DND-41 (cell line): ENCODE data around the gene REXO4.

ENCODE experiments used
- ATAC-seq: fragments of 200-7000 bp; cut with Tn5 transposase; 3 replicates; pipeline ENCODE4 v1.9.1; 2021; ENCODE audit warnings: low read depth; ENCODE audit not compliant: insufficient read depth
- DNase-seq: peaks from one replicate; pipeline ENCODE4 v3.0.0-alpha.2; 2020
- H2AFZ ChIP-seq: 2 replicates; pipeline ENCODE4 v1.6.0; 2012; ENCODE audit warnings: low read depth, low read length
- H3K27ac ChIP-seq: 2 replicates; pipeline ENCODE4 v1.5.1; 2012; ENCODE audit warnings: low read length, inconsistent platforms
- H3K27me3 ChIP-seq: fragments of 200-600 bp; sonication (generic); 2 replicates; pipeline ENCODE4 v1.6.0; 2012; ENCODE audit warnings: low read length, mild to moderate bottlenecking, inconsistent platforms; ENCODE audit not compliant: insufficient read depth, poor library complexity
- H3K36me3 ChIP-seq: 2 replicates; pipeline ENCODE4 v1.5.1; 2012; ENCODE audit warnings: low read length, inconsistent platforms; ENCODE audit not compliant: insufficient read depth
- H3K4me1 ChIP-seq: 2 replicates; pipeline ENCODE4 v1.5.1; 2012; ENCODE audit warnings: mild to moderate bottlenecking, low read length; ENCODE audit not compliant: insufficient read depth
- H3K4me2 ChIP-seq: 2 replicates; pipeline ENCODE4 v1.6.0; 2012; ENCODE audit warnings: mild to moderate bottlenecking, moderate library complexity, low read length, inconsistent platforms; ENCODE audit not compliant: insufficient read depth
- H3K4me3 ChIP-seq, 2 experiments: fragments of 200-600 bp in 1 of 2; shearing (Covaris generic) in 1 of 2; 2 replicates each; pipeline ENCODE4 v1.5.1; 2012 to 2016; ENCODE audit warnings: inconsistent platforms in 2 of 2, low read length in 2 of 2, mild to moderate bottlenecking in 2 of 2, low read depth in 1 of 2, moderate library complexity in 1 of 2
- H3K79me2 ChIP-seq: 2 replicates; pipeline ENCODE4 v1.6.0; 2012; ENCODE audit warnings: low read length, inconsistent platforms; ENCODE audit not compliant: insufficient read depth
- H3K9ac ChIP-seq: 2 replicates; pipeline ENCODE4 v1.6.0; 2012; ENCODE audit warnings: low read depth, mild to moderate bottlenecking, inconsistent platforms, low read length, moderate library complexity
- H3K9me3 ChIP-seq: 2 replicates; pipeline ENCODE4 v1.5.1; 2012; ENCODE audit warnings: low read length, moderate library complexity, mild to moderate bottlenecking, inconsistent platforms; ENCODE audit not compliant: insufficient read depth, severe bottlenecking
- H4K20me1 ChIP-seq: 2 replicates; pipeline ENCODE4 v1.6.0; 2012; ENCODE audit warnings: low read length; ENCODE audit not compliant: insufficient read depth
- EZH2 ChIP-seq: IDR thresholded peaks from 3 replicates; pipeline ENCODE4 v1.6.1; 2012; ENCODE audit warnings: borderline replicate concordance, low read depth, mild to moderate bottlenecking, moderate library complexity, low read length, inconsistent platforms; ENCODE audit not compliant: severe bottlenecking
- TF ChIP-seq, protein P1 (sequence below): IDR thresholded peaks from 2 replicates; pipeline ENCODE4 v1.5.1; 2012; ENCODE audit warnings: borderline replicate concordance, low read length, moderate library complexity, mild to moderate bottlenecking; ENCODE audit not compliant: poor library complexity, severe bottlenecking; ENCODE audit errors: extremely low read depth

Gene REXO4

DNA sequence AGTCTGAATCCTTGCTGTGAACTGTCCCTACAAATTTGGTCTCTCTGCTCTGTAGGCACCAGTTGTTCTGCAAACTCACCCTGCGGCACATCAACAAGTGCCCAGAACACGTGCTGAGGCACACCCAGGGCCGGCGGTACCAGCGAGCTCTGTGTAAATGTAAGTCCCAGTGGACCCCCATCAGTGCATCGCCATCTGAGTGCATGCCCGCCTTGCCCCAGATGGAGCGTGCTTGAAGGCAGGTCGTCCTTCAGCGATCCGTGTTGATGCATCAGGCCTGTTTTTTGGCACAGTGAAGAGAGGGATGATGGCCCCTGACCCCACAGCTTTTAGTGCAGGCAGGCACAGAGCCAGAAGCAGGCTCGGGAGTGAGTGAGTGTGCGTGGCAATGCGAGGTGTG, 60.2 kb downstream of the REXO4 start:
- H3K4me2 ChIP-seq: peak overlapping the region; percentile 87
- H3K4me1 ChIP-seq: peaks cover 37% of the 10 kb centered on the region
- H4K20me1 ChIP-seq: peaks cover 17% of the 10 kb centered on the region; the same call in 1 of the 2 replicates
- H3K27ac ChIP-seq: no peak overlapping the region
- no peaks in the 10 kb centered on the region for H3K9me3 ChIP-seq
- H3K27me3 ChIP-seq: no peaks in the 10 kb centered on the region
- no peak overlapping the region for H2AFZ ChIP-seq
- peaks cover 35% of the 10 kb centered on the region for H3K79me2 ChIP-seq
- TF ChIP-seq, protein P1, sequence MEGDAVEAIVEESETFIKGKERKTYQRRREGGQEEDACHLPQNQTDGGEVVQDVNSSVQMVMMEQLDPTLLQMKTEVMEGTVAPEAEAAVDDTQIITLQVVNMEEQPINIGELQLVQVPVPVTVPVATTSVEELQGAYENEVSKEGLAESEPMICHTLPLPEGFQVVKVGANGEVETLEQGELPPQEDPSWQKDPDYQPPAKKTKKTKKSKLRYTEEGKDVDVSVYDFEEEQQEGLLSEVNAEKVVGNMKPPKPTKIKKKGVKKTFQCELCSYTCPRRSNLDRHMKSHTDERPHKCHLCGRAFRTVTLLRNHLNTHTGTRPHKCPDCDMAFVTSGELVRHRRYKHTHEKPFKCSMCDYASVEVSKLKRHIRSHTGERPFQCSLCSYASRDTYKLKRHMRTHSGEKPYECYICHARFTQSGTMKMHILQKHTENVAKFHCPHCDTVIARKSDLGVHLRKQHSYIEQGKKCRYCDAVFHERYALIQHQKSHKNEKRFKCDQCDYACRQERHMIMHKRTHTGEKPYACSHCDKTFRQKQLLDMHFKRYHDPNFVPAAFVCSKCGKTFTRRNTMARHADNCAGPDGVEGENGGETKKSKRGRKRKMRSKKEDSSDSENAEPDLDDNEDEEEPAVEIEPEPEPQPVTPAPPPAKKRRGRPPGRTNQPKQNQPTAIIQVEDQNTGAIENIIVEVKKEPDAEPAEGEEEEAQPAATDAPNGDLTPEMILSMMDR: no peak
- TF ChIP-seq EZH2: no peak
- peaks cover 52% of the 10 kb centered on the region for H3K36me3 ChIP-seq
- no peak for DNase-seq
- H3K4me3 ChIP-seq: peak overlapping the region in 1 of 2 experiments; percentile 91; a peak in 2 of 4 replicates
- H3K9ac ChIP-seq: peak overlapping the region; percentile 63; the same call in 1 of the 2 replicates
- ATAC-seq: no peak

DNA sequence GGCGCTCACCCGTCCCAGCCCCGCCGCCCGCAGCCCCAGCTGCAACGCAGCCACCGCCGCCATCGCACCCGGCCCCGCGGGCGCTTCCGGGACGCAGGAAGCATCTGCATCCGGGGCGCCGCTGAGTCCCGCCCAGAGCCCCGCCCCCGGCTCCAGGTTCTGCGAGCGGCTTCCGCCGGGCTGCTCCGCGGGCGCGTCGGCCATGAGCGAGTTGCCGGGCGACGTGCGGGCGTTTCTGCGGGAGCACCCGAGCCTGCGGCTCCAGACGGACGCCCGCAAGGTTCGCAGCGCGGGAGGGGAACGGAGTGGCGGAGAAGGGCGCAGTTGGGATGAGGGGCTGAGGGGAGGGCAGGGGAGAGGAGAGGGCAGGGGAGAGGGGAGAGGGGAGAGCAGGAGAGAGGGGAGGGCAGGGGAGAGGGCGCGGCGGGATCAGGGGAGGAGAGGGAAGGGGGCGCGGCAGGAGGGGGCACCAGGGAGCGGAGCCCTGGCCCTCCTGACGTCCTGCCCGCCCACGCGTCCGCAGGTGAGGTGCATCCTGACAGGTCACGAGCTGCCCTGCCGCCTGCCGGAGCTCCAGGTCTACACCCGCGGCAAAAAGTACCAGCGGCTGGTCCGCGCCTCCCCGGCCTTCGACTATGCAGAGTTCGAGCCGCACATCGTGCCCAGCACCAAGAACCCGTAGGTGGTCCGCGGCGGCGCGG, 61.3 kb downstream of the REXO4 start, which contains the start of the genes SURF1 and SURF2:
SURF1 (minus strand) TSS at position 97 of the 701 bp plus-strand sequence; CDS start at position 63, 34 bp downstream.
SURF2 (plus strand) TSS at position 160 of the 701 bp plus-strand sequence; CDS start at position 203, 43 bp downstream.
- DNase-seq (peak; percentile 89), ATAC-seq (peak; percentile 86)
- Histone ChIP-seq H3K27ac (peak within 1 kb of the TSS; percentile 68), H3K79me2 (peaks cover 35% of the 10 kb centered on the region), H3K4me2 (peak within 1 kb of the TSS; percentile 87), H3K27me3 (no peaks in the 10 kb centered on the region), H4K20me1 (peaks cover 28% of the 10 kb centered on the region; the same call in 1 of the 2 replicates), H3K9ac (peak within 1 kb of the TSS; percentile 63), H3K4me3 (peak within 1 kb of the TSS; percentile 84 to 91), H3K9me3 (no peaks in the 10 kb centered on the region), H3K36me3 (peaks cover 52% of the 10 kb centered on the region), H2AFZ (peak within 1 kb of the TSS; percentile 80), H3K4me1 (peaks cover 40% of the 10 kb centered on the region)
- TF ChIP-seq, protein P1: no peak
- no peak for TF ChIP-seq EZH2
